ENCODE measurements around the gene HECW1. TPM values are rescaled to one million over a fixed set of nuclear protein-coding genes. Genes with fewer than 3 reads are reported as not detected.

Gene HECW1
- total and polyA plus RNA-seq, 2 experiments from 2014 or later = 11.0 to 21.8 TPM

GRCh38 chr7:43296306-43296705, 183.9 kb downstream of the HECW1 start:
- Histone ChIP-seq H3K27me3 (ENCODE audit: insufficient read depth) (no peaks in the 10 kb centered on the region), H3K4me2 (no peak overlapping the region), H3K27ac (ENCODE audit: low read depth) (no peak overlapping the region), H3K36me3 (ENCODE audit: insufficient read depth) (no peaks in the 10 kb centered on the region), H3K79me2 (replicated peaks; ENCODE audit: insufficient read depth) (no peaks in the 10 kb centered on the region), H2AFZ (no peak overlapping the region), H3K4me1 (ENCODE audit: insufficient read depth) (peaks cover 45% of the 10 kb centered on the region), H3K9me2 (ENCODE audit: insufficient read depth) (no peaks in the 10 kb centered on the region), H3F3A (replicated peaks; ENCODE audit: low read depth) (no peaks in the 10 kb centered on the region), H3K4me3 (no peak overlapping the region), H4K20me1 (replicated peaks; ENCODE audit: insufficient read depth) (no peaks in the 10 kb centered on the region)
- peak; percentile 35 for DNase-seq (ENCODE audit: low spot score)
- TF ChIP-seq POLR2AphosphoS5 (IDR thresholded peaks at IDR 0.05; ENCODE audit: low read depth) (no peak), CTCF (conservative IDR thresholded peaks at IDR 0.05; ENCODE audit: low read depth in 2 of 2) (peak; percentile 30 to 34), JUNB (IDR thresholded peaks at IDR 0.05; ENCODE audit: unreplicated experiment) (no peak)
- peaks cover 36% of the 10 kb centered on the region for H3K4me1 Mint-ChIP-seq
- no peak overlapping the region for H3K4me3 Mint-ChIP-seq
- H3K27me3 Mint-ChIP-seq (ENCODE audit: insufficient read depth, low read depth, poor library complexity) = peaks cover 9% of the 10 kb centered on the region
- no peak overlapping the region; the same call in 1 of the 2 replicates for H3K27ac Mint-ChIP-seq
- peaks cover 22% of the 10 kb centered on the region for H3K9me3 Mint-ChIP-seq
- peaks cover 22% of the 10 kb centered on the region for H3K36me3 Mint-ChIP-seq (ENCODE audit: low read depth)
- peak; percentile 18; the same call in 2 of the 3 replicates for ATAC-seq

- peaks cover 39% of the 10 kb centered on the region for H3K4me1 Mint-ChIP-seq
- no peaks in the 10 kb centered on the region for H3K9me2 ChIP-seq (ENCODE audit: insufficient read depth)
- no peak overlapping the region for H3K27ac ChIP-seq (ENCODE audit: low read depth)
- H3K4me3 ChIP-seq = no peak overlapping the region
- no peaks in the 10 kb centered on the region for H3F3A ChIP-seq (replicated peaks; ENCODE audit: low read depth)
- H3K4me3 Mint-ChIP-seq = no peak overlapping the region
- H2AFZ ChIP-seq = no peak overlapping the region
- H3K36me3 ChIP-seq (ENCODE audit: insufficient read depth) = no peaks in the 10 kb centered on the region
- no peak overlapping the region for H3K27ac Mint-ChIP-seq
- no peaks in the 10 kb centered on the region for H3K27me3 ChIP-seq (ENCODE audit: insufficient read depth)
- peaks cover 43% of the 10 kb centered on the region for H3K4me1 ChIP-seq (ENCODE audit: insufficient read depth)
- DNase-seq (ENCODE audit: low spot score) (no peak), ATAC-seq (no peak)
- H3K79me2 ChIP-seq (replicated peaks; ENCODE audit: insufficient read depth) = no peaks in the 10 kb centered on the region
- peaks cover under 1% of the 10 kb centered on the region; the same call in 1 of the 3 replicates for H3K36me3 Mint-ChIP-seq (ENCODE audit: low read depth)
- H4K20me1 ChIP-seq (replicated peaks; ENCODE audit: insufficient read depth) = no peaks in the 10 kb centered on the region
- no peaks in the 10 kb centered on the region; the same call in 2 of the 3 replicates for H3K9me3 Mint-ChIP-seq
- H3K4me2 ChIP-seq = no peak overlapping the region
- H3K27me3 Mint-ChIP-seq (ENCODE audit: insufficient read depth, low read depth, poor library complexity) = peaks cover 10% of the 10 kb centered on the region
- TF ChIP-seq EZH2phosphoT487 (IDR thresholded peaks at IDR 0.05; ENCODE audit: unreplicated experiment) (no peak), ETS1 (IDR thresholded peaks at IDR 0.05) (no peak), CREB1 (CRISPR knock-in tag; IDR thresholded peaks at IDR 0.05; ENCODE audit: low read depth) (no peak), JUNB (IDR thresholded peaks at IDR 0.05; ENCODE audit: unreplicated experiment) (no peak), REST (IDR thresholded peaks at IDR 0.05; ENCODE audit: unreplicated experiment) (no peak), ZNF331 (CRISPR knock-in tag; IDR thresholded peaks at IDR 0.05; ENCODE audit: low read depth) (no peak), ZNF462 (CRISPR knock-in tag; IDR thresholded peaks at IDR 0.05) (no peak)
Measured at GRCh38 chr7:43298617-43299016, 186.2 kb downstream of the HECW1 start.
